Colonic mucosa (tissue), 4 donors: ENCODE data around the gene UPK1A. TPM values are rescaled to one million over a fixed set of nuclear protein-coding genes. Genes with fewer than 3 reads are reported as not detected.

Source experiments
- DNase-seq: peaks from one replicate; pipeline ENCODE4 v3.0.0-alpha.2; 2020
- H3K27ac ChIP-seq: fragments of 200-600 bp; one replicate; pipeline ENCODE4 v1.8.0; 2021
- H3K27me3 ChIP-seq: fragments of 200-600 bp; one replicate; pipeline ENCODE4 v1.8.0; 2021
- H3K36me3 ChIP-seq: fragments of 200-600 bp; one replicate; pipeline ENCODE4 v1.8.0; 2021
- H3K4me1 ChIP-seq: fragments of 200-600 bp; one replicate; pipeline ENCODE4 v1.8.0; 2021; ENCODE audit warnings: mild to moderate bottlenecking
- H3K4me3 ChIP-seq: fragments of 200-600 bp; one replicate; pipeline ENCODE4 v1.8.0; 2021
- H3K9ac ChIP-seq, 2 donors: one replicate each; pipeline ENCODE4 v1.7.0; 2013; ENCODE audit warnings: control low read depth in 2 of 2, low read depth in 2 of 2, low read length in 2 of 2
- H3K9me3 ChIP-seq: fragments of 200-600 bp; one replicate; pipeline ENCODE4 v1.8.0; 2021
- CTCF ChIP-seq: fragments of 200-600 bp; IDR thresholded peaks from one replicate; pipeline ENCODE4 v1.8.0; 2022; ENCODE audit warnings: antibody characterized with exemption, mild to moderate bottlenecking
- intact Hi-C: fragments of 100-400 bp; cut with DNase I; formaldehyde crosslinking; loops from one replicate; pipeline ENCODE4 v1.14.1; 2022
- total RNA-seq, 2 donors: library from RNA; stranded (reverse); fragmentation: NEBNext Ultra II Directional in 1 of 2; extraction: Animal tissue kit (Norgen Biotek cat#: 25700) in 1 of 2; gene quantifications; one replicate each; pipeline ENCODE4 v1.2.1, GENCODE V29; 2021
- donor health status: healthy.
- donor health status: DM: no; HTN: no; CAD: no.
- donor health status: DM: no; HTN: no; CAD: no.

UPK1A gene
- total RNA-seq, 2 donors from 2014 or later: not detected

- intact Hi-C loops: no loop called here
- Histone ChIP-seq H3K9me3 (no peaks in the 10 kb centered on the region), H3K9ac (no peak overlapping the region), H3K27me3 (no peaks in the 10 kb centered on the region), H3K4me3 (no peak overlapping the region), H3K4me1 (no peaks in the 10 kb centered on the region), H3K36me3 (no peaks in the 10 kb centered on the region), H3K27ac (no peak overlapping the region)
- DNase-seq: no peak
- TF ChIP-seq CTCF: no peak
These were observed 43.6 kb upstream of the UPK1A start for GRCh38 chr19:35622750-35623149.

GRCh38 chr19:35623327-35624010, 42.8 kb upstream of the UPK1A start:
- Histone ChIP-seq H3K4me3 (no peak overlapping the region), H3K27me3 (no peaks in the 10 kb centered on the region), H3K27ac (no peak overlapping the region), H3K36me3 (no peaks in the 10 kb centered on the region), H3K4me1 (no peaks in the 10 kb centered on the region), H3K9me3 (no peaks in the 10 kb centered on the region), H3K9ac (no peak overlapping the region)
- intact Hi-C loops: no loop called here
- DNase-seq: no peak
- TF ChIP-seq CTCF: no peak

- peak overlapping the region; percentile 93 for H3K27ac ChIP-seq
- H3K9ac ChIP-seq: peak overlapping the region; percentile 77 to 97
- H3K36me3 ChIP-seq: no peaks in the 10 kb centered on the region
- H3K27me3 ChIP-seq: no peaks in the 10 kb centered on the region
- no peaks in the 10 kb centered on the region for H3K9me3 ChIP-seq
- intact Hi-C loops: no loop called here
- no peak for TF ChIP-seq CTCF
- H3K4me3 ChIP-seq: peak overlapping the region; percentile 98
- H3K4me1 ChIP-seq: peaks cover 6% of the 10 kb centered on the region
- no peak for DNase-seq
These were observed 38.1 kb upstream of the UPK1A start for GRCh38 chr19:35628264-35628564.

- TF ChIP-seq CTCF: no peak
- Histone ChIP-seq H3K27me3 (no peaks in the 10 kb centered on the region), H3K9ac (peak within 1 kb of the TSS; percentile 94 to 97), H3K36me3 (no peaks in the 10 kb centered on the region), H3K4me1 (peaks cover 6% of the 10 kb centered on the region), H3K27ac (peak within 1 kb of the TSS; percentile 93), H3K4me3 (peak within 1 kb of the TSS; percentile 98), H3K9me3 (no peaks in the 10 kb centered on the region)
- DNase-seq: peak; percentile 97
- intact Hi-C loops: no loop called here
These were observed 37.6 kb upstream of the UPK1A start, which contains the start of gene RBM42 for GRCh38 chr19:35628565-35629331. TSS of gene RBM42 (plus strand) at chr19:35629036. CDS start at chr19:35629154, 118 bp downstream.

- TF ChIP-seq CTCF: no peak
- peak overlapping the region; percentile 94 to 97 for H3K9ac ChIP-seq
- intact Hi-C loops: no loop called here
- peak overlapping the region; percentile 93 for H3K27ac ChIP-seq
- H3K4me1 ChIP-seq: peaks cover 6% of the 10 kb centered on the region
- DNase-seq: no peak
- H3K36me3 ChIP-seq: no peaks in the 10 kb centered on the region
- peak overlapping the region; percentile 98 for H3K4me3 ChIP-seq
- no peaks in the 10 kb centered on the region for H3K27me3 ChIP-seq
- H3K9me3 ChIP-seq: no peaks in the 10 kb centered on the region
These were observed 37.0 kb upstream of the UPK1A start for GRCh38 chr19:35629332-35629633.
